HG03354 (cell line): ENCODE measurements around the gene GDF11.

Experiments used
- ATAC-seq: cut with Tn5 transposase; IDR thresholded peaks from one replicate; pipeline ENCODE4 v1.9.1; 2021; ENCODE audit warnings: mild to moderate bottlenecking; ENCODE audit not compliant: unreplicated experiment, poor library complexity, severe bottlenecking

The GDF11 gene

GRCh38 chr12:55771736-55772135 is 28.8 kb downstream of the GDF11 start:
- no peak for ATAC-seq

DNA sequence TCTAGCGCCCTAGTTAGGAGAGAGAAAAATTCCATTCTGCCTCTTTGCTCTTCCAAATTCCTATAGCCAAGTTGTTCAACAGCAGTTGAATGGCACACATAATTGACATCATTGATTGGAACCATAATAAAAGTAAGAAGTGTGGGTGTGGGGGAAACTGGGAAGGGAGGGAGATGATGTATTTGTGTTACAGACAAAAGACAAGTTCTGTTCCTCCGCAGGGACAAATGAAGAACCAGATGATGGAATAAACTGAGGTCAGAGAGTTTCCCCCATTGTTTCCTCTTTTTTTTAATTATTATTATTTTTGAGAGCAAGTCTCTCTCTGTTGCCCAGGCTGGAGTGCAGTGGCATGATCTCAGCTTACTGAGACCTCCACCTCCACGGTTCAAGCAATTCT is 34.9 kb downstream of the GDF11 start:
- no peak for ATAC-seq

DNA sequence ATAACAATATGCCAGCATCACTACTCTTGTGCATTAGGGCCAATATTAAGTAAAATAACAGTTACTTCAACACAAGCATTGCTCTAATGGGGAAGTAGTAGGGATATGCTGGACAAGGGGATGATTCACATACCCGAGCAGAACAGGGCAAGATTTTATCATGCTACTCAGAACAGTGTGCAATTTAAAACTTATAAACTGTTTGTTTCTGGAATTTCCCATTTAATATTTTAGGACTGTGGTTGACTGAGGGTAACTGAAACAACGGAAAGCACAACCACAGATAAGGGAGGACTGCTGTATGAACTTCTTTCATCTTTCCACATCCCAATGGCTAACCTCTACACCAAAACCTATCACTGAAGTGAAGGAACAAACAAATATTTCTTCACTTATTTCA is 37.8 kb downstream of the GDF11 start:
- no peak for ATAC-seq

- no peak for ATAC-seq
Observed at GRCh38 chr12:55788546-55788945, 45.6 kb downstream of the GDF11 start.

DNA sequence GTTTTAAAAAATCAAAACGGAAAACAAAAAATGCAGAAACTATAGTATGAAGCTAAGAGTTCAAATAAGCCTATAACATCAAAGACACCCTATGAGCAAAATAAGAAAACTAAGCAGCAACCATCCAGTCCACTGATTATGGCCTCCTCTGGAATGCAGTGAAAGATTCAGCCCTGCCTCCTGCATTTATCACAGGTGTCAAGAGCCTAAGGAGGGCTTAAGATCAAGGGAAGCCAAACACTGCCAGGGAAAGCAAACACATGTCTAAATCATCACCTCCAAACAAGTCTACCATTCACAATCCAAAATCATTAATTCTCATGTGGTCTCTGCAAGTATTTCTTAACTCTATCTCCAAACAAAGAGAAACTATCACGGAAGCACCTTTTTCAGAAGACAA is 46.2 kb downstream of the GDF11 start:
- no peak for ATAC-seq

DNA sequence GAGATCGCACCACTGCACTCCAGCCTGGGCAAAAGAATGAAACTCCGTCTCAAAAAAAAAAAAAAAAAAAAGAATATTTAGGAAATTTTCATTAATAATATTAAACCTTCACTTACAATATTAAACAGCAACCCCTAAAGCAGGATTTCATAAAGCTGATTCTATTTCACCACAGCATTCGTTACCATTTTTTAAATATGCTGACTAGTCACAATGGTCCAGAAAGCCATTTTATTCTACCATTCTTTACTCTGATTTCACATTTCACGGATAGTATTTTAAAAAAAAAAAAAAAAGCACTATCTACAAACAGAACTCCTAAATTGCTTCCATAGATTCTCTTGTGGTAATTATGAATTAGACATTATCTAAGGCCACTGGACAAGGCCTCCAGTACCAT is 47.0 kb downstream of the GDF11 start:
- no peak for ATAC-seq

GRCh38 chr12:55795950-55796349 is 53.0 kb downstream of the GDF11 start:
- no peak for ATAC-seq

- no peak for ATAC-seq
Observed at GRCh38 chr12:55797068-55797467, 54.1 kb downstream of the GDF11 start.

DNA sequence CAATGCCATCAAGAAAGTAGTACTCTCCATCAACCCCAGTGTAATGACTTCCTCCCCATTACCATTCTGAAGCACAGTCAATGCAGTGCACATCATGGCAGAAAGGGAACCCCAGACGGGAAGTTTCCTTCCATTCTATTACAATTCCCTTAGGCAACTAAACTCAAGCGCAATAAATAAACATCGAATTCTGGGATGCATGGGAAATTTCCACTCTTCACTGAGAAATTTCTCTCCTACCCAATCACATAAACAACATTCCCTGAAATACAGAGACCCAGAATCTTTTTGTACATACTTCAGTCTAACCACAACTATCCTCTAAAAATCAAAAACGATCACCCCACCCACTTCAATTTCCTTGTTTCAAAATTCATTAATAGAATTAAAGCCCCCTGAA is 54.6 kb downstream of the GDF11 start:
- ATAC-seq: no peak
